H7 (cell line): ENCODE data around the gene ADK. TPM values are rescaled to one million over a fixed set of nuclear protein-coding genes. Genes with fewer than 3 reads are reported as not detected.

Experiments used
- DNase-seq: peaks from one replicate; pipeline ENCODE4 v3.0.0; 2012
- H3K27me3 ChIP-seq: 2 replicates; pipeline ENCODE4 v1.6.0; 2011; ENCODE audit warnings: mild to moderate bottlenecking, low read length; ENCODE audit not compliant: control insufficient read depth, insufficient read depth
- H3K36me3 ChIP-seq: replicated peaks from 2 replicates; pipeline ENCODE4 v1.5.1; 2011; ENCODE audit warnings: low read length; ENCODE audit not compliant: control insufficient read depth, insufficient read depth
- H3K4me3 ChIP-seq: 2 replicates; pipeline ENCODE4 v1.5.1; 2011; ENCODE audit warnings: low read depth, mild to moderate bottlenecking, control low read depth, low read length, moderate library complexity; ENCODE audit not compliant: insufficient read depth
- total RNA-seq: library from RNA; depleted of rRNA; stranded (reverse); fragments of >200 nt; shearing (Covaris generic); gene quantifications from 2 replicates; pipeline ENCODE4 v1.2.3, GENCODE V29; 2014

Gene ADK
- total RNA-seq, 1 experiment from 2014 or later, result 20.1 TPM

DNA sequence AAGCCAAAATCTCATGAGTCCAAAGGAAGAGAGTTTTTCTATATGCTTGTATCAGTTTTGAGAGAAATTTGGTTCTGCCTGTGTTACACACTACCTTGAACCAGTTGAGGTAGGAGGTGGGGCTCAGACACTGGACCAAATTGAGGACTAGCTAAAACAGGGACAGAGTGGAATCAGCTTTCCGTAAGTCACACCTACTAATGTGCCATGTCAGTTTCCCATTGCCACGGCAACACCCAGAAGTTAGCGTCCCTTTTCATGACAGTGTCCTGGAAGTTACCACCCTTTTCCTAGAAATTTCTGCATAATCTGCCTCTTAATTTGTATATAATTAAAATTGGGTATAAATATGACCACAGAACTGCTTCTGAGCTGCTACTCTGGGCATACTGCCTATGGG lies 9.0 kb downstream of the ADK start:
- no peak for DNase-seq
- Histone ChIP-seq H3K4me3 (no peak overlapping the region), H3K27me3 (no peaks in the 10 kb centered on the region), H3K36me3 (no peaks in the 10 kb centered on the region)

DNA sequence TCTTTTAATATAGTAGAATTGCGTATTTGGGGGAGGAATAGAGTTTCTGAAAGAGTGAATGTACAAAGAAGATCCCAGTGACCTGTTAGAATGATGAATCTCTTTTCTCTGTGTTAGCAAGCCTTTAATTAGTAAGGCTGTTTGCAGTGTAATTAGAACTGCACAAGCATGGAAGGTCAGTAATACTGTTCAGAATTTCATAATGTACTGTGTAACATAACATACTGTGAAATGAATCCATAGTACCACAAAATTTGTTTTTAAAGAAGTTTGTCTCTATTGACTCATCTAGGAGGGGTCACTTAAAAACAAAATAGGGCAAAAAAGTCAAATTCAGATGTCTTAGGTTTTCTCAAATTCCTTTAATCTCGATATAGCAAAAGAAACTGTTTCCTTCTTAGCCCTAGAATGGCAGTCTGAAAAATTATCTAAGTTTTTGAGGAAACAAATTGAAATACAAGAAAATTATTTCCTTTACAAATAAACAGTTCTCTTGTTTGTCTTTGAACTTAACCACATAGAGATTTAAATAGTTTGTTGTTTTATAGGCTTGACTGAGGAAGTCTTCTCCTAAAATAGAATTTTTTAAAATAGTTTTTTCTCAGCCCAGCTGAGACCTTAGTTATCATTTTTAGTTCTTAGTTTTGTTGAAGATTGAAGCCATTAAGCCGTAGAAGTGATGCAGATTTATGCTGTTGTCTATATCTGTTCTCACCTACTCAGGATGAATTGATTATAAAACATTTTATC lies 12.5 kb downstream of the ADK start:
- no peak for DNase-seq
- Histone ChIP-seq H3K27me3 (no peaks in the 10 kb centered on the region), H3K36me3 (no peaks in the 10 kb centered on the region), H3K4me3 (no peak overlapping the region)

DNA sequence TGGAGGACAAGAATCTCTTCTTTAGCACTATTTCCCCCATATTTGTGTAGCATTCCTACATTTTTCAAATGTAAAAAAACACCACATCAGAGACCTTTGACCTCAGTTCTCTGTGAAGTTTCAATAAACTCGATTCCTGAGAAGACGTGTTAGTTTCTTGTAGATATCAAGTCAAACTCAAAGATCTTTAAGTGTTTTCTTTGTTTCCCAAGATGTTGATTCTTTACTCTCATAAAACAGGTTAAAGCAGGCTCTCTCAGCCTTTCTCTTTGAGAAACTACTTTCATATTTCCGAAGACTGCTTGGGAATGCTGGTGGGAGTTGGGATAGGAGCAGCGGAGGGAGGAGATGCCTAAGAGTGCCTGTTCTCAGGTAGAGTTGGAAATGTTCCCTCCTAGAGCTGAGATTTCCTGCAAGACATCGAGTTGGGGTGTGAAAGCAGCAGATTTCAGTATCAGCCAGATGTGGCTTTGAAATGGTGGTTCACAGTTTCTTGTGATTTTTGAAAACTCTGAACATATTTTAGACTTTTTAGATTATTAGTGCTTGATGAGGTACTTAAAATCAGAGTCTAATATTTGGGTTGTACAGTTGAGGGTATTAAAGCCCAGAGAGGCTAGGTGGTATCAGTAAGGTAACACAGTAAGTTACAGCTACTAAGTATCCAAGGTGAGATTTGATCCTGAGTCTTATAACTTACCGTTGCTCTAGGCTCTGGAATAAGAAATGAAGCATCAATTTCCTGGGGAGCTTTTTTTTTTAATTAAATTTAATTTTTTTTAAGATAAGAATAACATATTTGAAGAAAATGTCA lies 13.9 kb downstream of the ADK start:
- no peak overlapping the region for H3K4me3 ChIP-seq
- no peak for DNase-seq
- H3K36me3 ChIP-seq, result no peaks in the 10 kb centered on the region
- no peaks in the 10 kb centered on the region for H3K27me3 ChIP-seq

DNA sequence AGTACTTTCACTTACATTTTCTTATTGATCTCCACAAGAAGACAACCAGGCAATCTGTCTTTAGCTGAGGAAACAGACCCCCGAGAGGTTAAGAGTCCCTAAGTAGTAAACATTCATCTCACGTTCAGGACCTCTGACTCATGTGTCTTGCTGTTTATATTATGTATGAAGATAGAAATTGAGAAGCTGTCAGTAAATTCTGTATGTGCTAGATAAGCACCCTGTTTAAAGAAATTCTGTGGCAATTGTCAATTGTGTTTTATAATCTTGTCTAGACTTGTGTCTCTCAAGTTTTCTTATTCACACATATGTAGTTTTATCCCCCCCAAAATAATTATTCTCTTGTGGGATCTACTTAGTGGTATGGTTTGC lies 14.5 kb downstream of the ADK start:
- no peak for DNase-seq
- H3K36me3 ChIP-seq, result no peaks in the 10 kb centered on the region
- H3K4me3 ChIP-seq, result no peak overlapping the region
- no peaks in the 10 kb centered on the region for H3K27me3 ChIP-seq

DNA sequence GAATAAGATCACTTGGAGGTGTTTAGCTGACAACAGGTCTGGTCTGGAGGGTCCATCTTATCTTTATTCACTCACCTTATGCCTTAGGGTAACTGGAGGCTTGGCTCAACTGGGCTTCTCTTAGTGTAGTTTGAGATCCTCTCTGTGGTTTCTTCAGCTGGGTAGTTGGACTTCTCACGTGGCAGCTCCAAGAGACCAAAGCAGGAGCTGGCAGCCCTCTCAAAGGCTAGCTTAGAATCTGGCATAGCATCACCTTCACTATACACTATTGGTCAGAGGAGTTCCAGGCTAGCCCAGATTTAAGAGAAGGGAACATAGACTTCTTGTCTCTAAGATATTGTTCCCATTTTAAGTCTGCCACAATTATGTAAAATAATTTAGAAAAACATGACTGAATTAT lies 16.4 kb downstream of the ADK start:
- no peak overlapping the region for H3K4me3 ChIP-seq
- no peaks in the 10 kb centered on the region for H3K36me3 ChIP-seq
- no peaks in the 10 kb centered on the region for H3K27me3 ChIP-seq
- DNase-seq, result no peak

DNA sequence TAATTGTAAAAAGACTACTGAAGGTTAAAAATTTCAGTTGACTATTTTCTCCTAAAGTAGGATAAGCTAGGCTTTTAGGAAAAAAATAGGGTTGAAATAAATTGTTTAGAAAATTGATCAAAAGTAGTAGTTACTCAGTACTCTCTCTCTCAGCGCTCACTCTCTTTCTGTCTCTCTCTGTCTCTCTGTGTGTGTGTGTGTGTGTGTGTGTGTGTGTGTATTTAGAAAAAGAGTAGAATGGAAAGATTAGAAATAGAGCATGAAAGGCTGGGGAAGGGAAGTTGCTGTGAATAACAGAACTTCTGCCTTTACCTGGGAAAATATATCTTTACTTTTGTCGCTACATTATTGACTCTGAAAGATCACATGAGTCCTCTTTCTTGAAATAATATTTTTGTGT lies 20.6 kb downstream of the ADK start:
- Histone ChIP-seq H3K27me3 (no peaks in the 10 kb centered on the region), H3K36me3 (no peaks in the 10 kb centered on the region), H3K4me3 (no peak overlapping the region)
- DNase-seq, result no peak

DNA sequence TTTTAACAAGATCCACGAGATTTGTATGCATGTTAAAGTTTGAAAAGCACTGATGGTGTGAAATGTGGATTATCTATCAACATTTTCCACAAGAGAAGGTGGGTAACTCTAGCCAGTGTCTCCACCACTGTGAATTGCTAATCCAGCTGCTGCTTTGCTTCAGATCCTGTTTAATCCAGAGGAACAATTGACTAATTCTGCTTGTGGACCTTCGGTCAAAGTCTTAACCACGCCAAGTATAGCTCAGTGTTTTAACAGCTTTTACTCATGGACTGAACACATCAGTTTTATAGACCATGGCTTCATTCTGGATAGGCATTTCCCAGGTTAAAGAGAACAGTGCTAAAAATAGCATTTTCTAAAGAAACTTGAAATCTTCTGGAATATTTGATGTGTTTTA lies 23.5 kb downstream of the ADK start:
- Histone ChIP-seq H3K4me3 (no peak overlapping the region), H3K36me3 (no peaks in the 10 kb centered on the region), H3K27me3 (no peaks in the 10 kb centered on the region)
- no peak for DNase-seq

DNA sequence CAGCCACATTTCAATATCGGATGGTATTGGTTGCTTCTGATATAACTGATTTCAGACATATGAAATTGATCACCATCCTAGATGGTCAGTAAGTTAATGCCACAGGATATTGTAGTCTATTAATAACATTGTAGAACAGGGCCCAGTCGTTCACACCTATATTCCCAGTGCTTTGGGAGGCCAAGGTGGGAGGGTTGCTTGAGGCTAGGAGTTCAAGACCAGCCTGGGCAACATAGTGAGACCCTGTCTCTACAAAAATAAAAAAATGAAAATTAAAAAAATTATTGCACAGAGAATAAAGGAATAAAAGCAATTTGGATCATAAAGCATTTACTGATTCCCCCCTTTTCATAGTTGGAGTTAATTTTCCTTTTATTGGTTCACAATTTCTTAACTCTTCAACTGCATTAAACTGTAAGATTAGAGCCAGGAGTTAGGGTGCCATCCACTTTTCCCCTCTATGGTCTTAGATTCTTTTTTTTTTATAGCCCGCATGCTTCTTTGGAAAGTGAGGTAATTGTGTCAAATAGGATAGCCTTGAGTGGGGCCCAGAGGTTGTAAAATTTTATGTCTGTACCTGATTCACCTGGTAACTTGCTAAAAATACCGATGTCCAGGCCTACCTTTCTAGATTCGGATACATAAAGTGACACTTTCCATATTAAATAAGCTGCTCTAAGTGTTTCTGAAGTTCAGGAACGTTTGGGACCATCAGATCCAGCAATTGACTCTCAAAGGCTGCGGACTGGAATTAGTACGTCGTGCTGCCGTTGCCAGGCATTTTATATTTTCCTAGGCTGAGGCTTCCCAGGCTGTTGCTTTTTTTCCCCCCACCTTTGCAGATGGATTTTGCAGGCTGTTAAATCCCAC lies 24.7 kb downstream of the ADK start:
- no peaks in the 10 kb centered on the region for H3K27me3 ChIP-seq
- H3K4me3 ChIP-seq, result peak overlapping the region; percentile 92
- no peaks in the 10 kb centered on the region for H3K36me3 ChIP-seq
- no peak for DNase-seq

DNA sequence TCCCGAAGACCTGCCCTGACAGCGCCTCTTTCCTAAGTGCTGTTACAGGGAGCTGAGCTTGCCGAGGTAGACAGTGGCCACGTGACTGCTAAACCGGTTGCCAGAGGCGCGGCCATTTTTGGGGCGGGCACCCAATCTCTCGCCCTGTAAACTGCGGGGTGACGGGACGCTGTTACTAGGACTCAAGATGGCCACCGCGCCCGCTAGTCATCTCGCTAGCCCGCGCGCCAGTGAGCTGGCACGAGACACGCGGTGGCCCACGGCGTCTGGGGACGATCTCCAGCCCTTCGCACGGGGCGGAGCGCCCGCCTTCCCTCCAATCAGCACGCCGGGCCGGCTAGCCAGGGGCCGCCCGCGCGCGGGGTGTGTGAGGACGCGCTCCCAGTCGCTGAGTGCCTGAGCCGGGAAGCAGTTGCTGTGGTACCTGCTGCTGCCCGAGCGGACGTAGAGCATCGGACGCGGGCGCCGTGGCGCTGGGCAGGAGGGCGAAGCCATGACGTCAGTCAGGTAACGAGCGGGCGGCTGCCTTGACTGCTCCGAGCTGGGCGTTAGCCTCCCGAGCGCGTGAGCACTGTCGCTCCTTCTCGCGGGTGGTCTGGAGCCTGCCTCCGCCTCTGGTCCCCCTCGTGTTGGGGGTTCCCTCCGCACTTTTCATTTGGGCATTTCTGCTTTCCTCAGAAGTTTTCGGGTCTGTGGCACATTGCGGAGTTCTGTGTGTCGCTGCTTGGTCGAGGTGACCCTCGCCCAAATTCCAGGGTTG lies 25.5 kb downstream of the ADK start:
- H3K4me3 ChIP-seq, result peak overlapping the region; percentile 92
- no peaks in the 10 kb centered on the region for H3K36me3 ChIP-seq
- DNase-seq, result peak; percentile 92
- no peaks in the 10 kb centered on the region for H3K27me3 ChIP-seq

DNA sequence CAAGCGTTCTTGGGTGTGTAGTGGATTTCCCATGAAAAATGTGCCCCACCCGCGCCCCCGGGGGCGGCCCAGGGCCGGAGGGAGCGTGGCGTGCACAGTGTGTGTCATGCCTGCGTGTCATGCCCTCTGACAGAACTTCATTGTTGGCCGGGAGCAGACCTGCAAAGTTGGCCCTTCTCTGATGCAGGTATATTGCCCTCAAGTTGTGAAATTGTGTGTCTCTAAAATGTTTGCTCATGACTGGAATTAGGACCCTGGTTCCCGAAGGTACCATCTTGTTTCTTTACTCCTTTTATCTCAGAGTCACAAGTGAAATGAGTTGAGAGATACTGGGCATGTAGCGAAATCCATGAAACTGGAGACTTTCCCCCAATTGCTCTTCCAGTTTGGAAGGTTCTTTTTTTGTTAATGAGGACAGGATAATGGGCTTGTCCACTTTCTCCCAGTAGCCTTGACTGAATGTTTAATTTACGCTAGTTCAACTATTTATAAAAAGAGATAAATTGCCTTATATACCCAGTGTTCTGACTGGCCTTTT lies 26.2 kb downstream of the ADK start:
- H3K36me3 ChIP-seq, result no peaks in the 10 kb centered on the region
- H3K4me3 ChIP-seq, result peak overlapping the region; percentile 92
- H3K27me3 ChIP-seq, result no peaks in the 10 kb centered on the region
- DNase-seq, result no peak

DNA sequence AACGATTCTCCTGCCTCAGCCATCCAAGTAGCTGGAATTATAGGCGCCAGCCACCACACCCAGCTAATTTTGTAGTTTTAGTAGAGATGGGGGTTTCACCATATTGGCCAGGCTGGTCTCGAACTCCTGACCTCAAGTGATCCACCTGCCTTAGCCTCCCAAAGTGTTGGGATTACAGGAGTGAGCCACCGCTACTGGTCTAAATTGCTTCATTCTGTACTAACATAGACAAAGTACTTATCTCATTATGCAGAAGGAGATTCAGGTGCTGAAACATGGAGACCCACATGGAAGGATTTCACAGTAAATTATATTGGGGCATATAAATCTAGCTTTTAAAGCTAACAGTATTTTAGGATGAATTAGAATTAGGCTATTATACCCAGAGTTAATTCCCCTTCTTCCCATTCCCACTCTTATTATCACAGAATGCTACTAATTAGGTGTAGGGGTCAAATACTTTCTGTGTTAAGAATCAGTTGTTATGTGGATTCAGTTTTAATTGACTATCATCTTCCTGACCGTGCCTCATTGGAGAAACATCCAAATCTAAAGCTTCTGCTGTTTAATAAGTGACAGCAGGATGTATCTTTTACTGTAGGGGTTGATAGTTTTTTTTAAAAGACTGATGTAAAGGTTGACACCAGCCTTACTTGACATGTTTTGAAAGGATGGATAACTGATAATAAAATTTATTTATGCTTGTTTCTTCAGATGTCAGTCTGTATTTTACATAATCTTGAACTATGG lies 27.2 kb downstream of the ADK start:
- H3K27me3 ChIP-seq, result no peaks in the 10 kb centered on the region
- no peak for DNase-seq
- H3K4me3 ChIP-seq, result no peak overlapping the region
- H3K36me3 ChIP-seq, result no peaks in the 10 kb centered on the region

DNA sequence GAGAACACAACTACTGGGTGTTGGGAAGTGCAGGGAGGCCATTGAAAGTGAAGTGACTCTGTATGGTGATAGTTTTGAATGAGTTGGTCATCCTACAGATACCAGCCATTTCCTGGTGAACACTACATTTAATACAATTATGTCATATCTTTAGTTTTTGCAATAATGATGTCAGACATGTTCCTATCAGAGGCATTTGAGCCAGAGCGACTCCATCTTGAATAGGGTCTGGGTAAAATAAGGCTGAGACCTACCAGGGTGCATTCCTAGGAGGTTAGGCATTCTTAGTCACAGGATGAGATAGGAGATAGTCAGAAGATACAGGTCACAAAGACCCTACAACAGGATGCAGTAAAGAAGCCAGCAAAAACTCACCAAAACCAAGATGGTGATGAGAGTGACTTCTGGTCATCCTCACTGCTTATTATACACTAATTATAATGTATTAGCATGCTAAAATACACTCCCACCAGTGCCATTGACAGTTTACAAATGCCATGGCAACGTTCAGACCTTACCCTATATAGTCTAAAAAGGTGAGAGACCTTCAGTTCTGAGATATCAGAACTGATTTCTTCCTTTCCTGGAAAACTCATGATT lies 28.2 kb downstream of the ADK start:
- H3K36me3 ChIP-seq, result no peaks in the 10 kb centered on the region
- no peaks in the 10 kb centered on the region for H3K27me3 ChIP-seq
- no peak overlapping the region for H3K4me3 ChIP-seq
- DNase-seq, result no peak

DNA sequence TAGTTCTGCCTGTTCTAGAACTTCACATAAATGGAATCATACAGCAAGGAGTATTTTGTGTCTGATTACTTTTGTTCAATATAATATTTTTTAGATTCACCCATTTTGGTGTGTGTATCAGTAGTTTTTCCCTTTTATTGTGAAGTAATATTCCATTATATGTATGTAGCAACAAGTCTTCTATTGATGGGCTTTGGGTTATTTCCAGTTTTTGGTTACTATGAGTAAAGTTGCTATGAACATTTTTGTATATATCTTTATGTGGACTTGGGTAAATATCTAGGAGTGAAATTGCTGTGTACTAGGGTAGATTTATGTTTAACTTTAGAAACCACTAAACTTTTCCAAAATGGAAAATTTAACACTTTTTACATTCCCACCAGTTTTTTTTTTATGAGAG lies 35.7 kb downstream of the ADK start:
- no peak for DNase-seq
- Histone ChIP-seq H3K27me3 (no peaks in the 10 kb centered on the region), H3K36me3 (no peaks in the 10 kb centered on the region), H3K4me3 (no peak overlapping the region)
